Thyroid gland (tissue), 4 donors: ENCODE data around the gene SYNM.

Experiments
- CTCF ChIP-seq, 6 experiments: fragments of 200-600 bp in 3 of 6; fragments of 450-650 bp in 3 of 6; sonication (generic) in 3 of 6; IDR thresholded peaks; one replicate each; pipeline ENCODE4 v1.5.1; 2016 to 2019; ENCODE audit warnings: antibody characterized with exemption in 6 of 6, mild to moderate bottlenecking in 2 of 6, inconsistent platforms in 1 of 6, moderate library complexity in 1 of 6
- POLR2A ChIP-seq, 2 donors: fragments of 450-650 bp; IDR thresholded peaks; one replicate each; pipeline ENCODE4 v1.6.1; 2017; ENCODE audit warnings: antibody characterized with exemption in 2 of 2, mild to moderate bottlenecking in 2 of 2, moderate library complexity in 1 of 2

GRCh38 chr15:99182791-99183190 is 77.9 kb downstream of the SYNM start:
- TF ChIP-seq CTCF (IDR thresholded peaks at IDR 0.05) (no peak), POLR2A (IDR thresholded peaks at IDR 0.05) (no peak)
